HFFc6 (cell line): ENCODE measurements around the gene EGFR. TPM values are rescaled to one million over a fixed set of nuclear protein-coding genes. Genes with fewer than 3 reads are reported as not detected.

Source experiments
- DNase-seq: peaks from one replicate; pipeline ENCODE4 v3.0.0-alpha.2; 2018
- H3K27ac Mint-ChIP-seq: 2 replicates; pipeline ENCODE4 v1.8.0; 2020; ENCODE audit warnings: mild to moderate bottlenecking, mixed read lengths
- H3K27me3 Mint-ChIP-seq: 2 replicates; pipeline ENCODE4 v1.8.0; 2021; ENCODE audit warnings: mild to moderate bottlenecking, moderate library complexity, mixed read lengths; ENCODE audit not compliant: insufficient read depth
- H3K36me3 Mint-ChIP-seq: 2 replicates; pipeline ENCODE4 v1.8.0; 2021; ENCODE audit warnings: low read depth, mixed read lengths
- H3K4me1 Mint-ChIP-seq: 2 replicates; pipeline ENCODE4 v1.8.0; 2020; ENCODE audit warnings: low read depth, mixed read lengths
- H3K4me3 Mint-ChIP-seq: 2 replicates; pipeline ENCODE4 v1.8.0; 2020; ENCODE audit warnings: mild to moderate bottlenecking, moderate library complexity, mixed read lengths
- H3K9me3 Mint-ChIP-seq: 2 replicates; pipeline ENCODE4 v1.8.0; 2020; ENCODE audit warnings: mild to moderate bottlenecking, mixed read lengths
- total RNA-seq, 6 experiments: library from RNA; stranded (reverse); fragmentation: NEBNext Ultra II Directional; extraction: Animal tissue kit (Norgen Biotek cat#: 25700); gene quantifications; 2 replicates in 1 of 6; 3 replicates in 5 of 6; pipeline ENCODE4 v1.2.3, GENCODE V29; 2021
- TF ChIP-seq, protein P1 (sequence below): fragments of 200-600 bp; sonication (generic); IDR thresholded peaks from 2 replicates; pipeline ENCODE4 v1.5.0; 2021; ENCODE audit warnings: antibody characterized with exemption, mild to moderate bottlenecking

Gene EGFR
- total RNA-seq, 6 experiments from 2014 or later, result 69.9 to 87.2 (median 77.0) TPM

- no peak for DNase-seq
- no peak overlapping the region for H3K27ac Mint-ChIP-seq
- no peaks in the 10 kb centered on the region; the same call in 1 of the 2 replicates for H3K27me3 Mint-ChIP-seq
- H3K36me3 Mint-ChIP-seq, result peaks cover 11% of the 10 kb centered on the region
- no peaks in the 10 kb centered on the region for H3K9me3 Mint-ChIP-seq
- H3K4me3 Mint-ChIP-seq, result no peak overlapping the region
- TF ChIP-seq, protein P1, sequence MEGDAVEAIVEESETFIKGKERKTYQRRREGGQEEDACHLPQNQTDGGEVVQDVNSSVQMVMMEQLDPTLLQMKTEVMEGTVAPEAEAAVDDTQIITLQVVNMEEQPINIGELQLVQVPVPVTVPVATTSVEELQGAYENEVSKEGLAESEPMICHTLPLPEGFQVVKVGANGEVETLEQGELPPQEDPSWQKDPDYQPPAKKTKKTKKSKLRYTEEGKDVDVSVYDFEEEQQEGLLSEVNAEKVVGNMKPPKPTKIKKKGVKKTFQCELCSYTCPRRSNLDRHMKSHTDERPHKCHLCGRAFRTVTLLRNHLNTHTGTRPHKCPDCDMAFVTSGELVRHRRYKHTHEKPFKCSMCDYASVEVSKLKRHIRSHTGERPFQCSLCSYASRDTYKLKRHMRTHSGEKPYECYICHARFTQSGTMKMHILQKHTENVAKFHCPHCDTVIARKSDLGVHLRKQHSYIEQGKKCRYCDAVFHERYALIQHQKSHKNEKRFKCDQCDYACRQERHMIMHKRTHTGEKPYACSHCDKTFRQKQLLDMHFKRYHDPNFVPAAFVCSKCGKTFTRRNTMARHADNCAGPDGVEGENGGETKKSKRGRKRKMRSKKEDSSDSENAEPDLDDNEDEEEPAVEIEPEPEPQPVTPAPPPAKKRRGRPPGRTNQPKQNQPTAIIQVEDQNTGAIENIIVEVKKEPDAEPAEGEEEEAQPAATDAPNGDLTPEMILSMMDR, result no peak
- H3K4me1 Mint-ChIP-seq, result peaks cover 31% of the 10 kb centered on the region
Observed at GRCh38 chr7:55117286-55117685, 98.5 kb downstream of the EGFR start.

DNA sequence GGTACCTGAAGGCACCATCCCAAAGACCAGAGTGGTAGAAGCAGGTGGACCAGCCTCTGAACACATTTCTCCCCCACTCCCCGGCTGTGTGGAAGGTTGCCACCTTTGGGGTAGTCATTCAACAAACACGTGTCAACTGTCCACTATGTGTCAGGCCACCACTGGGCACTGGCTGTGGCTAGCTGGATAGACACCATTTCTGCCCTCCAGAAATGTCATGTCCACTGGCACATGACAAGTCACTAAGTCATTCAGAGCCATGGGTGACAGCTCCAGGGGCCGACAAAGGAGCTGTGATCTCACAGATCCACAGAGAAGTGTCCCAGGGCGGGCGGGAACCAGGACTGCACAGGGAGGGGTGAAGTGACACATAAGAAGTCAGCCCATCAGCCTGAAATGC lies 99.6 kb downstream of the EGFR start:
- Mint-ChIP-seq H3K27ac (no peak overlapping the region), H3K36me3 (peaks cover 17% of the 10 kb centered on the region), H3K9me3 (no peaks in the 10 kb centered on the region), H3K27me3 (no peaks in the 10 kb centered on the region; the same call in 1 of the 2 replicates), H3K4me3 (no peak overlapping the region), H3K4me1 (peaks cover 42% of the 10 kb centered on the region)
- TF ChIP-seq, protein P1, result no peak
- no peak for DNase-seq

GRCh38 chr7:55119571-55119970 lies 100.8 kb downstream of the EGFR start:
- Mint-ChIP-seq H3K36me3 (peaks cover 17% of the 10 kb centered on the region), H3K4me1 (peaks cover 52% of the 10 kb centered on the region), H3K27me3 (no peaks in the 10 kb centered on the region; the same call in 1 of the 2 replicates), H3K9me3 (no peaks in the 10 kb centered on the region), H3K4me3 (no peak overlapping the region), H3K27ac (no peak overlapping the region)
- TF ChIP-seq, protein P1, result no peak
- DNase-seq, result no peak

DNA sequence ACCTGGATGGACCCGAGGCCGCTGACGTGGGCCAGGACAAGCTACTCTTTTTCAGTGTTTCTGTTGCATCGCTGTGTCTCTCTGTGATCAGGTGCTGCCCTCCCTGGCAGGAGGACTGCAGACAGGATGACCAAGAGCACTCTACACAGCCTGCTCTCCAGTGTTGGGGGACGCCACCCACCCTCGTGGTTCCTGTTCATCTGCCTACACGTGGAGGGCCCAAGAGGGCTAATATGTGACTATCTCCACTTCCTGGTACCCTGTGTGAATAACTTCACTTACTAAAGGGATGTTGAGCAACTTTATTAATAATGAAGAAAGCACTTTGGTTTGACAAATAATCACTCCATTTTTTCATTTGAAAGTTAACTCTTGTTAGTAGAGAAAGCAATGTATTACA lies 101.3 kb downstream of the EGFR start:
- Mint-ChIP-seq H3K27me3 (no peaks in the 10 kb centered on the region; the same call in 1 of the 2 replicates), H3K4me1 (peaks cover 57% of the 10 kb centered on the region), H3K27ac (peak overlapping the region; percentile 72), H3K4me3 (no peak overlapping the region), H3K36me3 (peaks cover 20% of the 10 kb centered on the region), H3K9me3 (no peaks in the 10 kb centered on the region)
- DNase-seq, result no peak
- TF ChIP-seq, protein P1, result no peak

GRCh38 chr7:55120501-55121198 lies 101.8 kb downstream of the EGFR start:
- Mint-ChIP-seq H3K9me3 (no peaks in the 10 kb centered on the region), H3K27me3 (no peaks in the 10 kb centered on the region; the same call in 1 of the 2 replicates), H3K27ac (peak overlapping the region; percentile 72), H3K4me1 (peaks cover 63% of the 10 kb centered on the region), H3K36me3 (peaks cover 25% of the 10 kb centered on the region), H3K4me3 (peak overlapping the region; percentile 3; the same call in 1 of the 2 replicates)
- TF ChIP-seq, protein P1, result no peak
- DNase-seq, result peak; percentile 58
